Fibroblast of lung (primary cell): ENCODE measurements around the gene ASIC2.

ENCODE experiments used
- EZH2 ChIP-seq: IDR thresholded peaks from 2 replicates; pipeline ENCODE4 v1.5.1; 2012; ENCODE audit warnings: low read length, control low read depth, mild to moderate bottlenecking; ENCODE audit errors: missing control alignments
- TF ChIP-seq, protein P1 (sequence below), 2 donors: IDR thresholded peaks in 1 of 2; conservative IDR thresholded peaks in 1 of 2; 1 replicate in 1 of 2; 2 replicates in 1 of 2; pipeline ENCODE4 v1.5.1; 2011 to 2012; ENCODE audit warnings: low read length in 2 of 2, control low read depth in 1 of 2, inconsistent platforms in 1 of 2, low read depth in 1 of 2, mild to moderate bottlenecking in 1 of 2

DNA sequence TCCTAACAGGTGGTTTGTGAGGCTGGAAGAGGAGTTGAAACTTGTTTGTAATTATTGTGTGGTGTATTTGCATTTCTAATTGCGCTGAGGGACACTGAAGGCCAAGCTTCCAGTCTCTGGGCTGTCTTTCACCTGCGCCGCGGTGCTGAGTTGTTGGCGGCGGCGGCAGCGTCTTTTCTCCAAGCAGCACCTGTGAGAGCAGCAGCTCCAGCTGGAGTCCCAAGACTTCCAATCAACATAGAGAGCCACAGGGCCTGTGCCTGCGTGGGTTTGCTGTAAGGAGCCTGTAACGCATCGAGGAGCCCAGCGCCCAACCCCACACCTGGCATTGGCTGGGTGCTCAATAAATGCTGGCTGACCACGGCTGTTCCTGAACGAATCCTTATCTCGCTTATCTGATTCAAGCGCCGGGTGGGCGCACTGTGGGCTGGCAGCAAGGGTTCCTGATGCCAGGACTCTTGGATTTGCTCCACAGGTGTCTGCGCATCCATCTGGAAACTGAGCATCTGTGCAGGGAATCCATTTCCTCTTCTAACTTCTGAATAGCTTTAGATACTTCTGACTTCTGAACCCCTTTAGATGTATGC lies 138.1 kb downstream of the ASIC2 start:
- TF ChIP-seq, protein P1, sequence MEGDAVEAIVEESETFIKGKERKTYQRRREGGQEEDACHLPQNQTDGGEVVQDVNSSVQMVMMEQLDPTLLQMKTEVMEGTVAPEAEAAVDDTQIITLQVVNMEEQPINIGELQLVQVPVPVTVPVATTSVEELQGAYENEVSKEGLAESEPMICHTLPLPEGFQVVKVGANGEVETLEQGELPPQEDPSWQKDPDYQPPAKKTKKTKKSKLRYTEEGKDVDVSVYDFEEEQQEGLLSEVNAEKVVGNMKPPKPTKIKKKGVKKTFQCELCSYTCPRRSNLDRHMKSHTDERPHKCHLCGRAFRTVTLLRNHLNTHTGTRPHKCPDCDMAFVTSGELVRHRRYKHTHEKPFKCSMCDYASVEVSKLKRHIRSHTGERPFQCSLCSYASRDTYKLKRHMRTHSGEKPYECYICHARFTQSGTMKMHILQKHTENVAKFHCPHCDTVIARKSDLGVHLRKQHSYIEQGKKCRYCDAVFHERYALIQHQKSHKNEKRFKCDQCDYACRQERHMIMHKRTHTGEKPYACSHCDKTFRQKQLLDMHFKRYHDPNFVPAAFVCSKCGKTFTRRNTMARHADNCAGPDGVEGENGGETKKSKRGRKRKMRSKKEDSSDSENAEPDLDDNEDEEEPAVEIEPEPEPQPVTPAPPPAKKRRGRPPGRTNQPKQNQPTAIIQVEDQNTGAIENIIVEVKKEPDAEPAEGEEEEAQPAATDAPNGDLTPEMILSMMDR (conservative IDR thresholded peaks at IDR 0.05 in 1 of 2, IDR thresholded peaks at IDR 0.05 in 1 of 2; ENCODE audit: low read depth in 1 of 2, low read length in 2 of 2), result no peak
- TF ChIP-seq EZH2, result no peak
